ENCODE results near the gene PRKG1.
"Not testable (repeated sequence)": the region's sequence is repeated elsewhere in the genome, so short reads cannot be mapped to it uniquely, and the experiment has no call there.

Gene PRKG1

GRCh38 chr10:51340366-51340765 lies 266.1 kb downstream of the PRKG1 start:
- no peak for TF ChIP-seq CTCF (IDR thresholded peaks at IDR 0.05; ENCODE audit: borderline replicate concordance, insufficient read depth, low read depth, low read length)
- no peak overlapping the region for H3K4me3 ChIP-seq (ENCODE audit: low read depth, low read length)

- TF ChIP-seq CTCF (IDR thresholded peaks at IDR 0.05; ENCODE audit: borderline replicate concordance, insufficient read depth, low read depth, low read length): no peak
- H3K4me3 ChIP-seq (ENCODE audit: low read depth, low read length): no peak overlapping the region
Measured at GRCh38 chr10:51340845-51341610, 266.7 kb downstream of the PRKG1 start.

GRCh38 chr10:51341745-51342144 lies 267.5 kb downstream of the PRKG1 start:
- H3K4me3 ChIP-seq (ENCODE audit: low read depth, low read length): not testable (repeated sequence)

- H3K4me3 ChIP-seq (ENCODE audit: low read depth, low read length): no peak overlapping the region
- TF ChIP-seq CTCF (IDR thresholded peaks at IDR 0.05; ENCODE audit: borderline replicate concordance, insufficient read depth, low read depth, low read length): no peak
Measured at GRCh38 chr10:51342381-51342780, 268.1 kb downstream of the PRKG1 start.

- no peak for TF ChIP-seq CTCF (IDR thresholded peaks at IDR 0.05; ENCODE audit: borderline replicate concordance, insufficient read depth, low read depth, low read length)
Measured at GRCh38 chr10:51343391-51343790, 269.1 kb downstream of the PRKG1 start.

GRCh38 chr10:51344371-51344770 lies 270.1 kb downstream of the PRKG1 start:
- no peak for TF ChIP-seq CTCF (IDR thresholded peaks at IDR 0.05; ENCODE audit: borderline replicate concordance, insufficient read depth, low read depth, low read length)
- H3K4me3 ChIP-seq (ENCODE audit: low read depth, low read length): no peak overlapping the region

More at GRCh38 chr10:51343391-51343790, 269.1 kb downstream of the PRKG1 start:
- H3K4me3 ChIP-seq (ENCODE audit: low read depth, low read length): no peak overlapping the region

GRCh38 chr10:51348622-51349021 lies 274.3 kb downstream of the PRKG1 start:
- no peak overlapping the region for H3K4me3 ChIP-seq (ENCODE audit: low read depth, low read length)
- no peak for TF ChIP-seq CTCF (IDR thresholded peaks at IDR 0.05; ENCODE audit: borderline replicate concordance, insufficient read depth, low read depth, low read length)
